Fibroblast of skin of scalp (primary cell): Measurements from ENCODE around the gene OTX1. TPM values are rescaled to one million over a fixed set of nuclear protein-coding genes. Genes with fewer than 3 reads are reported as not detected.
"Not testable (repeated sequence)": the region's sequence is repeated elsewhere in the genome, so short reads cannot be mapped to it uniquely, and the experiment has no call there.

ENCODE experiments used
- DNase-seq: peaks from one replicate; pipeline ENCODE4 v3.0.0-alpha.2; 2013
- polyA plus RNA-seq, 2 experiments: library from polyadenylated mRNA; unstranded; fragments of 120-200 nt; gene quantifications; one replicate each; pipeline ENCODE4 v1.2.1, GENCODE V29; 2013; ENCODE audit not compliant: insufficient read length in 2 of 2

The OTX1 gene
- polyA plus RNA-seq (2013, experiment 1 of 2; ENCODE audit: insufficient read length) = 0.05 TPM
- 0.10 TPM for polyA plus RNA-seq (2013, experiment 2 of 2; ENCODE audit: insufficient read length)

DNA sequence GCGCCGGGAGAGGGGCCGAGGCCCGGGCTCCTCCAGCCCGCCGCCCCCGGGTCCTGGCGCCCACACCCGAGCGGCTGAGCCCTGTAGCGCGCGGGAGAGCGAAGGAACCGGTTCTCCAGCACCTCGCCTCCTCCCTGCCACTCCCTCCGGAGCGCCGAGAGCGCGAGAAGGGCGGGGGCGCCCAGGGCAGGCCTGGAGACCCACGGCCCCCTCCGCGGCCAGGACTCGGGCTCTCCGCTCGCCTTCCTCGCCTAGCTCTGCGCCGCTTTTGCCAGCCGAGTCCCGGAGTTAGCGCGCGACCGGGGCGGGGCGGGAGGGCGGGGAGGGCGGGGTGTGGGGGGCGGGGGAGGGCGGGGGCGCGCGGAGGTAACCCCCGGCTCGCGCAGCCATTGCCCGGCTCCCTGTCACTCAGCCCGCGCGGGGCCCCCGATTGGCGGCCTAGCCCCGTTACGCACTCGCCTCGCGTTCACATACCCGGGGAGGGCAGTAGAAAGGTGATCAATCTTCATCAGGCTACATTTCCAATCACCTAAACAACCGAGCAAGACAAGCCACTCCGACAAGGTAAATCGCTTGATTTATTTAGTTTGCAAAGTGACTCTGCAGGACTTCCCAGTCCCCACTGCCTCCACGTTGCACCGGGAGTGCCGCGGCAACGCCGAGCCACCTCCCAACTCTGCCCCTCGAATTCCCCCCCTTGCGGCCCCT, at the start of gene OTX1:
OTX1 (plus strand) TSS at position 497 of the 708 bp plus-strand sequence. CDS start 2,161 bp downstream, outside the sequence.
- DNase-seq = no peak

DNA sequence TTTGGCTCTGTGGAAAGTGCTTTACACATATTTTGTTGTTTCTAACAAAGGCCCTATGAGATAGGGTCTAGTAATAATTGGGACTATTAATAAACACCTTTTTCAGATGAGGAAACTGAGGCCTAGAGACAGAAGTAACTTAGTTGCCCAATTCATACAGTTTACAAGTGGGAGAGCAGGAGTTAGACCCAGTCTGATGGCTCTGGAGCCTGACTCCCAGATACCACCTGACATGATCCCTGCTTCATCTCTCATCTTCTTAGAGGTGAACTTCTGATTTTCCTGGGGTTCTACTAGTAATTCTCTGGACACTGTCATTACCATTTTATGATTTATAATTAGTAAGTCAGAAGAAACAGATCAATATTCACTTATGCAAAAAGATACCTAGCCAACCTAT, 49.1 kb upstream of the OTX1 start:
- DNase-seq = no peak

DNA sequence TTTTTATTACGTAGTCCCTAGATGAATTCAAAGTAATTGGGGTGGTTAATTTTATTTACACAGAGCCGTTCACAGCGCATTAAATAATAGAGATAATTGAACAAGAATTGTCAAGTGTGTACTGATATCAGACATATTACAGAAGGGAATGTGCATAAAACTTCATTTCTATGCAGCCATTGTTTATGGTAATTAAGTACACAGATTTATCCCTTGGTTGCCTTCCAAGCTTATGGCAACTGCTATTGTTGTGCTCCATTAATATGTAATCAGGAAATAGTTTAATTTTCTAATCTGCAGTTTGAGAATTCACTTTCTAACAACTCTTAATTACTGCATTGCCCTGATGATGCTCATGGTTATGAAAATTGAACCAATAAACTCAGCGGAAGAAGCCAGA, 47.3 kb upstream of the OTX1 start:
- no peak for DNase-seq

DNA sequence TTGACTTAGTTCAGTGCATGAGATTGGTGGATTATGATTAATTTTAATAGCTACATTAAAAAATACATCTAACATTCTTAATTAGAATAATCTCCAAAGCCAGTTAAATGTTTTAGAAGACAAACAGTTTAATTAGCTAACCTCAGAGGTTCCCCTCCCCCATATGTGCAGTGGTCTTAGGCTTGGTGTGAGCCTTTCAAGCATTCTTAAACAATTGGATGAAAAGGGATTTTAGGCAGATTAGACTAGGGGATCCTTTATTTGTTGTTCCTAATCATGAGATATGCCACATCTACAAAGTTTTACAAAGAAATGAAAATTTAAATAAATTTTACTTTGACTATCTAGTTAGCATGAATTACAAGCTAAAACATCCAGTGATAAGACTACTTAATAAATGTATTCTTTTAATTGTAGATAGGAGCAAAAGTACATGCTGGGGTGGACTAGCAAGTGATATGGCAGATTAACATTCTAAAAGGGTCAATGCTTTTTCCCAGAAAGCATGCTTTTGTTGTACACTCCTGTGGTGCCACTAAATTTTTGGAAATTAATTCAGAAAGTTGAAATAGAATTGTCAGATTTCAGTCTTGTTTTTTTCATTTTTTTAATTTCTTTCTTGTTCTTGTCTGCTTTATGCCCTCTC, 42.7 kb upstream of the OTX1 start:
- no peak for DNase-seq

DNA sequence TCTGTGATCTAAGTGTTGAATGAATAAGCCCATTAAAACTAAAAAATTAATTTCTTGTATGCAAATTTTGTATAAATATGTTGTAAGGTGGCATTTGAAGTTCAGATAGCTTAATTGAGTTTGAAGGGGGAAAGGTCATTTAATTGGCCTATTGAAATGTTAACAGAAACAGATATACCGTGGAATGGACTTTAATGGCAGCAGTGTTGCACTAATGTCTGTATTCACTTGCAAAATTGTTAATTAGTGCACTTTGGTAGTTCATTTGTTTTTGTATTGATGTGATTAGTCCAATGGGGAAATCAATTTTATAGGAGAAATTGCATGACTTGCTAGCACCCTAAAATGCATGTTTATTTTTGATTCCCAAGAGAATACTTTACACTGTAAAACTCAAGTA, 41.8 kb upstream of the OTX1 start:
- DNase-seq = no peak

DNA sequence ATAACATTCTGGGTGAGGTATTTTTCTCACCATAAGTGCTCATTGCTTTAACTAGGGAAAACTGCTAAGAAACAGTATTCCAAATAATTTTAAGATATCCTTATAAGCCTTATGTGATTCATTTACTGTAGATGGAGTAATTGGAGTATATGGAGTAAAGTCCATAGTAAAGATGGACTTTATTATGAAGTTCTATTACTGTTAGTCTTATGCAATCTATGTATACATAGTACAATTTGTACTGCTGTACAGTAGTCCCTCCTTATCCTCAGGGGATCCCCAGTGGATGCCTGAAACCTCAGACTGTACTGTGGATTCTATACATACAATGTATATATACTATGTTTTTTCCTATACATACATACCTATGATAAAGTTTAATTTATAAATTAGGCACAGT, 41.1 kb upstream of the OTX1 start:
- DNase-seq = no peak

DNA sequence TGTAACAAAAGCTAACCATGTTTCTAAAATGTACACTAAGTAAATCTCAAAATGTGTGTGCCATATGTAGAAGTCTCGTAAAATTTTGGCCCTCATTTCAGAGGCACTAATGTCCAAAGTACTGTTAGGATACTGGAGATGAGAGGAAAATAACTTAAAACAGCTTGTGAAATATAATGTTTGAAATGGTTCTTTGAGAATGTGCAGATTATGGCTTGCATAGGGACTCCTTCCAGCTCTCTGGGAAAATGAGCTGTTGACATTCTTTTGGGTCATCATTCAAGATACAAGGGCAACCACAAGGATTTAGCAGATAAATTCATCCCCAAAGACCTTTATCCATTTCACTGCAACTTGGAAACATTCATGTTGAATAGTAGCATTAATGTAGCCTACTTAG, 38.1 kb upstream of the OTX1 start:
- DNase-seq = peak; percentile 20

DNA sequence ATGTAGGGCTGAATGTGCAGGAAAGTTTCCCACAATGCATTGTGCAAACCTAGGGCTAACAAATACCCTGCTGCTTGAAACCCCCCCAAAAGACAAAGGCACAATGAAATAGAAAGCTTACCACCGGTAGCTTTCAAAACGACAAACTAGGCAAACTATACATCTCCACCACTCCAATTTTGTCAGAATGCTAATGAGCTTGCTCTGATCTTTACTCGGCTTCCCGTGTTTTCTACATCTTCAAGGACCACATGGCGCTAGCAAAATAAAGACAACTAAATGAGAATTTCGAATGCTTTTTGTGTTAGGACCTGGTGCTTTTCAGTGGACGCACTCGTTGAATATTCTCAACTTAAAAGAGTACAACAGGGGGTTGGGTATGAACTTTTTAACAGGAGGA, 37.2 kb upstream of the OTX1 start:
- DNase-seq = no peak

DNA sequence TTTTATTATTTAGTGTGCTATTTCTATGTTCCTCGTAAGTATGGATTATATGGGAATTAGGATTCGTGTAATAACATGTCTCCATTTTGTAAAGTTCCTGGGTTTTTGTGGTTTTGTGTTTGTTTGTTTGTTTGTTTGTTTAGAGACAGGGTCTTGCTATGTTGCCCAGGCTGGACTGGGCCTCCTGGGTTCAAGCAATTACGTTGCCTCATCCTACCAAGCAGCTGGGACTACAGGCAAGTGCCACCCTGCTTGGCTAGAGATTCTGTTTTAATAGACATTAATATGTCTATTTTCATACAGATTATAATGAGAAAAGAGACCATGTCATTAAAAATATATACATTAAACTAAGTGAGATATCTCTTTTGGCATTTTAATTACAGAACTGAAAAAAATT, 35.2 kb upstream of the OTX1 start:
- no peak for DNase-seq

DNA sequence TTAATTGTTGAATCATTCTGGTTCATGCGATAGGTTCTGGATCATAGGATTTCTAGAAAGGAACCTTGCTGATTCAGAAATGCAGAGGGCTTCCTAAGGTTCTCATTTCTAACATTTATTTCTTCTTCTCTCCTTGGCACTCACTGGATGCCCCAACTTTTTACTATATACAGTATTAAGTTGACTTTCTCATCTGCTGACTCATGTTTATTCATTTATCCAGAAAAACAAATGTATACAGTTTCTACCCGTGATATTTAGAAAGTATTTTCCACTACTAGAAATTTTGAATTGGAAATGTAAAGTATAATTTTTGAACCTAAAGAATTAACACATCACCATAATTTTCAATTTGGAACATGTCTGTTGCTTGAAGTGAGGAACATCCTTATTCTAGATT, 32.2 kb upstream of the OTX1 start:
- no peak for DNase-seq

DNA sequence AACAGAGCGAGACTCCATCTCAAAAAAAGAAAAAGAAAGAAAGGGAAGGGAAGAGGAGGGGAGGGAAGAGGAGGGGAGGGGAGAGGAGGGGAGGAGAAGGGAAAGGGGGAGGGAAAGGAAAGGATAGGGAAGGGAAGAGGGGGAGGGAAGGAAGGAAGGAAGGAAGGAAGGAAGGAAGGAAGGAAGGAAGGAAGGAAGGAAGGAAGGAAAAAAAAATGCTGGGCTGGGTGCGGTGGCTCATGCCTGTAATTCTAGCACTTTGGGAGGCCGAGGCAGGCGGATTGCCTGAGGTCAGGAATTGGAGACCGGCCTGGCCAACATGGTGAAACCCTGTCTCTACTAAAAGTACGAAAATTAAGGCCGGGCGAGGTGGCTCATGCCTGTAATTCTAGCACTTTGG, 30.9 kb upstream of the OTX1 start:
- DNase-seq = not testable (repeated sequence)

DNA sequence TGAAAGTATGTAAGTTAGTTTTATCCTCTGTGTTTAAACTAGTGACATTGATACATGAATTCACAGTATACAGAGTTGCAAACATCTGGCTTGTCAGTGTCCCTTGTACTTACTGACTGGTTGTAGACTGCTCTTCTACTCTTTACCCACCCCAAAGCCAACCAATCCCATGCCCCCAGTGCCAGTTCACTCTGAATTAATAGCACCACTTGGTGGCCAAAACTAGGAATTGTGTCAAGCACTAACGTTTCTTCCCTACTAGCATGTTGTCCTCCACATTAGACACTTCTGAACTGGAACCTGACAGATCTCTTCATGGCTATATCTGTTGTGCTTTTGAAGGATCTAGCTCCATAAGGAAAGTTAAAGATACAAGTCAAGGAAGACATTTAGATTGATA, 27.2 kb upstream of the OTX1 start:
- DNase-seq = peak; percentile 43

DNA sequence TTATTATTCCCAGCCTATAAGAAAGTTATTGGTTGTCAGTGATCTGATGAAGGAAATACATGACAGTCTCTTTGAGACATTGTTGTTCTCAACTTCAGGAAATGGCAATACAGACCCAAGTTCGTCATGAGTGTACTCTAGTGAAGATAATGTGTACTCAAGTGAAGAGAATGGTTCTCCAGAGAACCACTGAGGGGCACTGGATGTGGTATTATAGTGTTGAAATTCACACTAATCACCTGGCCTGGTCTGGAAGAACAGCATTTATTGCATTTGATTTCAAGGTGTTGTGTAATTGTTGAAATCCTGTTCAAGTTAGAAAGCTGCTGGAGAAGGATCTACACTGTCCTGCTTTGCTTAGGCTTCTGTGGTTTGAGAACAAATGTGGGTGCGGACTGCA, 23.4 kb upstream of the OTX1 start:
- no peak for DNase-seq

DNA sequence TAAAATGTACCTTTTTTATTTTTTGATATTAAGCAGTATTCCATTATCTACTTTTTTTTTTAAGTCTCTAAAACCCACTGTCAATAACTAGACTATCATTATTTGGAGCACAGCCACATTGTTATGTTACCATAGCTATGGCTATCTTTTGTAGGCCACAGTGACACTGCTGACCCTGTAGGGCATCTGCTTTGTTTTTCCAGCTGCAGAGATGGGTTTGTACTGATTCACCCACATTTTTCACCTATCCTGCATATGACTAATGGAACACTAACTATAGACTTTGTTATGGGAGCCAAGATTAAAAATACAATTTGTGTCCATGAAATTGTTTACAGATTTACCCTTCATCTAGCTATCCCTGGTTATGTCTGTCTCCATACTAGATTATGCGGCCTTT, 21.6 kb upstream of the OTX1 start:
- no peak for DNase-seq

DNA sequence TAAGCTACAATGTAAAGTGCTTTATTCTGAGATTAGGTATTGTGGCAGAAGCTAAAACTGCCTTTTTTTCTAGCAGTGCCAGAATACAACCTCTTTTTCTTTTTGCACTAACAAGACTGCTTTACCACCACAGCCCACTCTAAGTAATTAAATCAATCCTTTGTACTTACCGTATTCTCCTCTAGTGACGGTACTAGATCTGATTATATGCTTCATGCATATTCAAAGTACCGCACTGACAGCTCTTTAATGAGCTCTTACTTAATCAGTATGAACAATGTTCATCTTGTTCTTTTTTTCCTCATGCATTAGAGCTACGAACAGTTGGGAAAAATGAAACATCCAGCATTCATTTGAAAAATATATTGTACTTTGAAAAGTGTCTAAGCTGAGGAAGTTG, 16.1 kb upstream of the OTX1 start:
- no peak for DNase-seq

DNA sequence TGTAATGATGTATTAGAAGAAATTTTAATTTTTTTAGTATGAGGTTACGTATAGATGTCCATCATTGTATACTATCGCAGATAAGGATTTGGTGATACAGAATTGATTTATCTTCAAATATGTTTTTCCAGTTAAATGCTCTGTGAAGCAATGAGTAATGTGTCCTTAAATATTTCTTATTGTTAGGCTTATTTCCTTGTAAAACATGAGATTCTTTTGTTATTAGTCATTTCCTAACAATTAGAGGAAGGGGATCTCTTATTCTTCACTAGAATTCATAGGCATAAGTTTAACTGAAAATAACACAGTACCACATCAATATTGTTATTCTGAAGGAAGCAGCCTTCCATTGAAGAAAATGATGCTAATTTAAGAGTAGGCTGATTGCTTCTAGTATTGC, 15.5 kb upstream of the OTX1 start:
- DNase-seq = no peak

DNA sequence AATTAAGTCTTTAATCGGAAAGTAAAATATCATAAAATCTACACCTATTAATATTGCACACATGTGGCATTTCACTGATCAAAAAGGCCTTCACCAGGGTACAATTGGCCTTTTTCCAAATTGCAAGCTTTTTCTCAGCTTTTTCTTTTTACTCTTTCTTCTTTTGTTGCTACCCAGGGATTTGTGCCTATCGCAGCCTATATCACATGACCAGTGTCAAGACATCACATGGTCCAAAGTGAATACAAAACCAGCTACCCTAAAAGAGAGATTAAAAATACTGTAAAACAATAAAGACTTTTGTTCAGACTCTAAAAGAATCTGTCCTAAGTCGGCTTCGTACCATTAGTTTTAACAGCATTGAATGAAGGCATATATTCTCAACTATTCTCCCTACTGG, 15.0 kb upstream of the OTX1 start:
- no peak for DNase-seq

DNA sequence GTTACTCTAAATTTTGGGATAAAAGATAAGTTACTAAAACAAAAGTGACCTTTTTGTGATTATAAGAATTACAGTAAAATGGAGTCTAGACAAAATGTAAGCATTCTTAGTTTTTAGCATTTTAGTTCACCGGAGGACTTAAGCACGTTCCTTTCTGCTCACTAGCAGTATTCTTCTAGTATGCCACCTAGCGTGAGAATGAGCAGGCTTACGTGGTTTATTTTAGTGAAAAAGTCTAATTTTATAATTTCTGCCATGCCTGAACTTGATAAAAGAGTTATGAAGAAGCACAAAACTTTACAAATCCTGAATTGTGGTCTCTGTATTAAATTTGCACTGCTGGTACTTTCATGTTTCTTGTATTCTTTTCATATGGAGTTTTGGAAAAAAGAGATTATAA, 12.6 kb upstream of the OTX1 start:
- no peak for DNase-seq

DNA sequence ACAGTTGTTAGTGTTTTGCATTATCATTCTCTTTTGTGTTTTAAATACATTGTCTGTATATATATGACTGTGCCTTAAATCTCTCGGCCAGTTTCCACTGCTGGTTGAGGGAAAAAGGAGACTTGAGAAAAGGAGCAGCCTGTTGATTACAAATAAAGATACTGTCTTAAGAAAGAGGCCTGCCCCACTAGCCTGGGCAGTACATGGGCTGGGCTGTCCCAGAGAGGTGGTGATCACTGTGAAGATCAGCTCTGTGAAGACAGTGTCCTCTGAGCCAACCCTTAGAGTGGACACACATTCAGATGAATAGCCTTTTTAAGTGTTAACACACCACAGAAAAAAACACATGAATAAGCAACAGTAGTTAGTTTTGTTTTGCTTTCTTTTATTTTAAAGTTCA, 10.0 kb upstream of the OTX1 start:
- no peak for DNase-seq

DNA sequence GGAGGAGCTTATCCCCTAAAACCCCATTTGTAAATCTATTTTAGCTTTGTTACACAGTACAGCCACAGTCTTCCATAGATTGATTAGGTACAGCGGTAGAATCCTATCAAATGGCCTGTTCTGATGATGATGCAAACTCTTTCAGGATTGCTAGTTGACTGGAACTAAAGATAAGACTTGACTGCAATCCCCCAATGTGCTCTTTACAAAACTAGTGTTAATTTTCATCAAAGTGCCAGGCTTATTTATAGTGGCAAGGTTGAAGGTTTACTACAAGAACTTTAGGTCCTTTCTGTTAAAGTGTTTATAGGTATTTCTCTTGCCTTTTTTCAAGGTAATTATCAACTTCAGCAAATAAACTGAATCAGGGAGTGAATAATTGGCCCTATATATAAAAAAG, 9.0 kb upstream of the OTX1 start:
- no peak for DNase-seq

DNA sequence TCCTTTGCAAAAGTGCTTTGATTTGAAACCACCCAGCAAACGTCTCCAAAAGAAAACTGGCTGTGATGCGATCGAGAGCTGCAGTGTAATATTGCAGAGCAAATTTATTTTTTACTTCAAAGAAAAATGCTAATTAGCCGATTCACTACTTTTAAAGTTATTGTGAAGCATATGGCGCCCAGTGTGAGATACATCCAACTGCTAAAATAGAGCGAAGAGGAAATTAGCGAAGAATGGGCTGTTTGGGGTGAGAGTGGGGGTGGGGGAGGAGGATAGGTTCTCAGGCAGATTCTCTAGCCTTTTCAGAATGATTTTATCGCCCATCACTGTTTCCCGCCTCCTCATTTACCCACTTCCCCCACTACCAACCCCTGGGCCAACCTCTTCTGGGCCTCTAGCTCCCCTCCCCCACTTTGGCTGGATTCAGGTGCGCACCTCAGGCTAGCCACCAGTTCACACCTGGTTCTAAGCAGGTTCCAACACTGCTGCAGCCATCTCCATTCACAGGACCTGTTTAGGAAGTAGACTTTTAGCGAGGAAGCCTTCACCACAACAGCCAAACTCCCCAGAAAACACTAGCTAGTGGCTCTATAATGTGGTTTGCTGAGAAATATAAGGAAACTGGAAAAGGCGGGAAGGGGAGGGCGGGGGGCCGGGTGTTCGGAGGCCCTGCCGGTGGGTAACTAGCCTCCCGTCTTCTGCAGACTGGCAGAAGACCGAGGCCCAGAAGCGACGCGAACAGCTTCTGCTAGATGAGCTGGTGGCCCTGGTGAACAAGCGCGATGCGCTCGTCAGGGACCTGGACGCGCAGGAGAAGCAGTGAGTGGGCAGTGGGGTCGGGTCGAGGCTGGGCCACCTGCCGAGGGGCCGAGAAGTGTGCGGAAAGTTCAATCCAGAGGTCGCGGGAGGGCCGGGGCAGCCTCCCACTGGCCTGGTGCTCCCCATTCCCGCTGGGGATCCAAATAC, 6.0 kb upstream of the OTX1 start:
- no peak for DNase-seq

DNA sequence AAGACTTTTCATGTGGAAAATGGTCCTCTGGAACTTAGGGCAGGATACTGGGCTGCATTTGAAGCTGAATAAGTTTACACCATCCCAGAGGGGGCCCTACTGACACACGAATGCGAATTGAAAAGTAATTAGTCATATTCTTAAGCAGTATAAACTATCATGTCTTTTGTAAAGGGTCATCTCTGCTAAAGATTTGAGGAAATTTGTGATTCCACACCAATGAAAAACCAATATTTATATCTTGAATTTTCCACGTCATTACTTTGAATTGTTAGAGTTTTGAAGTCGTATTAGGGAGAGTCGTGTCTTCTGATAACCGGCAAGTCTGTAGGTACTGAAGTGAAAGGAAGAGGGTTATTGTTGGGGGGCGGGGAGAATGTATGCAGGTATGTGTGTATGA, 4.1 kb upstream of the OTX1 start:
- no peak for DNase-seq

DNA sequence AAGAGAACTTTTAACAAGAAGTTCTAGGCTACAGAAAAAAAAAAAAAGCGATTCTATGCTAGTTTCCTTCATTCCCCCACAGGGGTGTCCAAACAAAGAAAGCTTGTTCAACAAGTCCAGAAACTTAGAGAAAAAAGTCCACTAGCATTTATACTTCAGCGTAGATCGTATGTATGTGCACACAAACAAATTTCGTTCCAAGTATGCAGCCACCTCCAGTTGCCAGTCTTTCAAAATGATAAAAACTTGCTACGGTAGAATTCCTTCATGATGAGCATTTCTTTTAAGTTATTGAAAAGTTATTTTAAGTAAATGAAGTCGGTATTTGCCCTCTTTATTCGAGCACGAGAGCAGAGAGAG, 3.7 kb upstream of the OTX1 start:
- no peak for DNase-seq
